ENCODE data around the gene PREP.

PREP gene

GRCh38 chr6:105384004-105384403 is 18.9 kb downstream of the PREP start:
- TF ChIP-seq EZH2phosphoT487 (conservative IDR thresholded peaks at IDR 0.05; ENCODE audit: low read length) (no peak), CTCF (IDR thresholded peaks at IDR 0.05; ENCODE audit: insufficient read depth, low read length, poor library complexity, severe bottlenecking) (no peak)
- no peaks in the 10 kb centered on the region for H3K27me3 ChIP-seq (ENCODE audit: low read length)
- H3K27ac ChIP-seq (ENCODE audit: low read depth, low read length): no peak overlapping the region
- peaks cover 4% of the 10 kb centered on the region; the same call in 1 of the 2 replicates for H3K79me2 ChIP-seq (ENCODE audit: insufficient read depth, low read length)
- no peaks in the 10 kb centered on the region for H3K9me3 ChIP-seq (ENCODE audit: insufficient read depth, low read length)
- no peaks in the 10 kb centered on the region for H3K36me3 ChIP-seq (ENCODE audit: low read length)
- H3K4me2 ChIP-seq (ENCODE audit: low read depth, low read length, poor library complexity, severe bottlenecking): no peak overlapping the region
- no peak overlapping the region for H3K9ac ChIP-seq (ENCODE audit: low read length)
- H3F3A ChIP-seq (ENCODE audit: insufficient read depth): no peaks in the 10 kb centered on the region
- no peaks in the 10 kb centered on the region for H4K20me1 ChIP-seq (ENCODE audit: low read depth, low read length)
- H2AFZ ChIP-seq (ENCODE audit: low read depth, low read length, severe bottlenecking): no peak overlapping the region
- no peaks in the 10 kb centered on the region for H3K9me2 ChIP-seq (replicated peaks; ENCODE audit: insufficient read depth, low read length)
- no peak overlapping the region for H3K4me3 ChIP-seq (ENCODE audit: insufficient read depth, low read length, poor library complexity, severe bottlenecking)

DNA sequence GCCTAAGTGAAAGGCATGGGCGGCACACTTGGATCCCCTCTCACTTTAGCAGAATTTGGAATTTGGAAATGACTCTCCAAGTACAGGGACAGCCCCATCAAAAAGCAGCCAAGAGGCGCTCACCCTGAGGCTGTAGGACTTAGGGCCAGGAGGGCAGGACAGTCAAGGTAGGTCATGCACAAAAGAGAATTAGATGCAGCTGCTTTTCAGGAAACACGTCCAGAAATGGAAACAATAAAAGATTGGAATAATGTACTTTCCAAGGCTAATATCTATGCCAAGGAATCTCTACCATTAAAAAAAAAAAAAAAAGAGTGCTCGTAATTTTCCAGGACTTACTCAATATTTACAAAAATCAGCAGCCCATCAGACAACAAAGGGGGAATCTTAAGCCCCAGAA is 19.9 kb downstream of the PREP start:
- Histone ChIP-seq H4K20me1 (ENCODE audit: low read depth, low read length) (no peaks in the 10 kb centered on the region), H3K27me3 (ENCODE audit: low read length) (no peaks in the 10 kb centered on the region), H3K4me2 (ENCODE audit: low read depth, low read length, poor library complexity, severe bottlenecking) (no peak overlapping the region), H3K36me3 (ENCODE audit: low read length) (no peaks in the 10 kb centered on the region), H2AFZ (ENCODE audit: low read depth, low read length, severe bottlenecking) (no peak overlapping the region), H3K79me2 (ENCODE audit: insufficient read depth, low read length) (peaks cover 4% of the 10 kb centered on the region; the same call in 1 of the 2 replicates), H3K4me3 (ENCODE audit: insufficient read depth, low read length, poor library complexity, severe bottlenecking) (no peak overlapping the region), H3K9ac (ENCODE audit: low read length) (no peak overlapping the region), H3K9me3 (ENCODE audit: insufficient read depth, low read length) (no peaks in the 10 kb centered on the region), H3F3A (ENCODE audit: insufficient read depth) (no peaks in the 10 kb centered on the region), H3K9me2 (replicated peaks; ENCODE audit: insufficient read depth, low read length) (no peaks in the 10 kb centered on the region), H3K27ac (ENCODE audit: low read depth, low read length) (no peak overlapping the region)
- TF ChIP-seq EZH2phosphoT487 (conservative IDR thresholded peaks at IDR 0.05; ENCODE audit: low read length) (no peak), CTCF (IDR thresholded peaks at IDR 0.05; ENCODE audit: insufficient read depth, low read length, poor library complexity, severe bottlenecking) (no peak)

DNA sequence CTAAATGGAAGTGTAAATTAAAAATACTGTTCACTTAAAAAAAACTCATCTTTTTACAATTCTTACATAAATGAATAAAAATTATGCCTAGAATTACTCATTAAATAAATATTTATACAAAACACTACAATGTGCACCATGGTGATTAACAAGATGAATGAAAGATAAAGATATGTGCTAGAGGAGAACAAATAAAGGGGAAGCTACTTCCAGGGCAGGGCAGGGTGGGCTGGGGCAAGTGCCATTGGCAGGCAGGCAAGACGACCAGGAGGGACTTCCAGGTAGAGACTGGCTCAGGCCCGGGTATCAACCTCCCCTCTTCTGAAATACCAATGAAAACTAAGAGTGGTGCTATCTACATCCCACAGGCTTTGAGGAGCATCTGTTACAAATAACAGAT is 20.4 kb downstream of the PREP start:
- Histone ChIP-seq H3K4me2 (ENCODE audit: low read depth, low read length, poor library complexity, severe bottlenecking) (no peak overlapping the region), H3K9me2 (replicated peaks; ENCODE audit: insufficient read depth, low read length) (no peaks in the 10 kb centered on the region), H3F3A (ENCODE audit: insufficient read depth) (no peaks in the 10 kb centered on the region), H3K27me3 (ENCODE audit: low read length) (no peaks in the 10 kb centered on the region), H3K9me3 (ENCODE audit: insufficient read depth, low read length) (no peaks in the 10 kb centered on the region), H3K4me3 (ENCODE audit: insufficient read depth, low read length, poor library complexity, severe bottlenecking) (no peak overlapping the region), H3K79me2 (ENCODE audit: insufficient read depth, low read length) (peaks cover 4% of the 10 kb centered on the region; the same call in 1 of the 2 replicates), H2AFZ (ENCODE audit: low read depth, low read length, severe bottlenecking) (no peak overlapping the region), H4K20me1 (ENCODE audit: low read depth, low read length) (no peaks in the 10 kb centered on the region), H3K27ac (ENCODE audit: low read depth, low read length) (no peak overlapping the region), H3K36me3 (ENCODE audit: low read length) (no peaks in the 10 kb centered on the region), H3K9ac (ENCODE audit: low read length) (no peak overlapping the region)
- no peak for TF ChIP-seq EZH2phosphoT487 (conservative IDR thresholded peaks at IDR 0.05; ENCODE audit: low read length)
- TF ChIP-seq CTCF (IDR thresholded peaks at IDR 0.05; ENCODE audit: insufficient read depth, low read length, poor library complexity, severe bottlenecking): no peak
